Endometrium (tissue), 2 donors: Measurements from ENCODE around the gene WHRN.

Experiments used
- FAIRE-seq: peaks from 2 replicates; lab custom pipeline; 2012; peaks lifted over from hg19 to GRCh38; lab: Jason Lieb, UNC
- donor health status: control.
- donor health status: control.

WHRN gene

DNA sequence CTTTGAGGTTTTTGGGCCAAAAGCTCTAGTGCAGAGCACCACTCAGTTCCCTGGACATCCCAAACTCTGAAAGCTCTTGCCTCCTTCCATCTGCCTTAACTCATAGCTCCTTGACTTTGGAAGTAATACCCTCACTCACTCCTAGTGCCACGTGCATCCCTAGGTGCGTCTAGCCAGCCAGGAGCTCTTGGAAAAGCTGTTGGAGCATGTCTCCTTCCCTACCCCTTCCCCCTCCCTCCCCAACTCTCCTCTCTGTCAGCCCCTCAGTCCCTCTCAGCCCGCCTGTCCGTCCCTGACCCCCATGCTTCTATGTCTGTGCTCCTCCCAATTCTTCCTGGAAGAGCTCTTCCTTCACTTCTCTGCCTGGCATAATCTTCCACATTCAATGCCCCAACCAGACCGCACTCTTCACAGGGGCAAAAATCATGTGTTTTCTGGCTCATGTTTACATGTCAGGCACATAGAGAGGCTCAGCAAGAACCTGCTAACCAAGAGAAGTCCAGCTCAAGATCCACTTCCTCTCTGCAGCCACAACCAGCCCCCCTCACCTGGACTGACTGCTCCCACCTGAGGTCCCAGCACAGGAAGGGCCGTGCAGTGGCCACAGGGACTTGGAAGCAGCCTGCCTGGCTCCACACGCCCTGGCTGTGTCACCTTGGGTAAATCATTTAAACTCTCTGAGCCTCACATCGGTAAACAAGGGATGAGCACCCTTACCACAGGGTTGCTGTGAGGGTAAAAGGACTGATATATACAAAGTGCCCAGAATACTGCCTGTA lies 58.4 kb downstream of the WHRN start:
- FAIRE-seq: no peak

DNA sequence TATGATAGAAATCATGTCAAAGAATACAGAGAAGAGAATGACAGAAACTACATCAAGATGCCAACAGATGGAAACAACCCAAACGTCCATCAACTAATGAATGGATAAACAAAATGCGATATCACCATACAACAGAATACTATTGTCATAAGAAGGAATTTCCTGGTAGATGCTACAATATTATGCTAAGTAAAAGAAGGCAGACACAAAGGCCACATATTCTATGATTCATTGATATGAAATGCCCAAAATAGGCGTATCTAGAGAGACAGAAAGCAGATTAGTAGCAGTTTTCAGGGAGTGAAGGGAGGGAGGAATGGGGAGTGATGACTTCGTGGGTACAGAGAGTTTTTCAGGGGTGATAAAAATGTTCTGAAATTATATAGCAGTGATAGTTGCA lies 59.2 kb downstream of the WHRN start:
- no peak for FAIRE-seq

DNA sequence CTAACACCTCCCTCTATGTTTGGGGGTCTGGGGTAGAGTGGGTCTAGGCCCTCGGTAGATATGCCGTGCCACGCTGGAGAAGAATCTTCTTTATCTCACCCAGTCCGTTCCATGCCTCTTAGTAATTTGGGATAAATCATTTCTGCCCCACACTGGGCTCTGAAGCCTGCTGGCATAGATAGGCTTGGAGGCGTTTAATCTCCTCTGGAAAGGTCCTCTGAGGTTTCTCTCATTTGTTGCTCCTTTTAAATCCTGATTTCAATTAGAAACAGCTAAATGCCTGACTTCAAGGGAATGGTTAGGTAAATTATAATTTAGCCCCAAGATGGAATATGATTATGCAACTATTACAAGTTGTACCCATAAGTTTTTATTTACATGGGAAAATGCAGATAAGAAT lies 59.7 kb downstream of the WHRN start:
- FAIRE-seq: no peak

DNA sequence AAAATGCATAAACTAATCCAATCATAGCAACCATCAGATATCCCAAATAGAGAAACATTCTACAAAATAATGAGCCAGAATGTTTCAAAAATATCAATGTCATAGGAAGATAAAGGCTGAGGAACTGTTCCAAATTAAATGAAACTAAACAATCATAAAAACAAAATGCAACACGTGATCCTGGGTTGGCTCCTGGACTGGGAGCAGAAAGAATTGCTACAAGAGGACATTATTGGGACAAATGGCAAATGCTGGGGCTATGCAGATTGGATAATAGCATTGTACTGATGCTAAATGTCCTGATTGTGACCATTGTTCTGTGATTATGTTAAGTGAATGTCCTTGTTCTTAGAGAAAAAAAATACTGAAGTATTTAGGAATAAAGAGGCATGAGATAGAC lies 63.3 kb downstream of the WHRN start:
- FAIRE-seq: no peak

DNA sequence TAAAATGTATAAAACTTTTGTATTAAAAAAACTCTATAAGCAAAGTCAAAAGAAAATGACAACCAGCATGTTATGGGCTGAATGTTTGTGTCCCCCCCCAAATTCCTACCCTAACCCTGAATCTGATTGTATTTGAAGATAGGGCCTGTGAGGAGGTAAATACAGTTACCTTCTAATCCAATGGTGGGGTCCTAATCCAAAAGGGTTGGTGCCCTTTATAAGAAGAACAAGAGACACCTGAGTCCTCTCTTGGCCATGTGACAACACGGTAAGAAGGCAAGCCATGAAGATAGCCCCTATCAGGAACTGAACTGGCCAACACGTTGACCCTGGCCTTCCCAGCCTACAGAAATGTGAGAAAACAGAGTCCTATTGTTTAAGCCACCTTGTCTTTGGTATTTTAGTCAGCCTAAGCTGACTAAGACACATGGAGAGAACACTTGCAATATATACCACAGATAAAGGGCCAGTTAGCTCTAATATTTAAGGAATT lies 67.8 kb downstream of the WHRN start:
- FAIRE-seq: no peak

DNA sequence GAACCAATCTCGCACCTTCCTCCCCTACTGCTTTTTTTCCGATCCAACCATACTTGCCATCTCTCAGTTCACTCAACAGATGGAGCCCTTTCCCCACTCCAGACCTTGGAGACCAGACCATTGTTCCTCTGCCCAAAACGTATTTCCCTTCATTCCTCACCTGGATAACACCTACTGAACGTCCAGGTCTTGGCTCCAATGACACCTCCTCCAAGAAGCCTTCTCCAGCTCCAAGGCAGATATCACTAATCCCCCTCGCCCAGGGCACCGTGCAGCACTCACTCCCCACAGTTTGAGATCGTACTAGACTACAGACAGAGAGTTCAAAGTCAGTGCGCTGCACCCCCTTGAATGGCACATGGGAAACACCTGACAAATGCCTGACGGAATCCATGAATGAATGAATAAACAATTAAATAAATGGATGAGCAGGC lies 70.4 kb downstream of the WHRN start:
- no peak for FAIRE-seq

DNA sequence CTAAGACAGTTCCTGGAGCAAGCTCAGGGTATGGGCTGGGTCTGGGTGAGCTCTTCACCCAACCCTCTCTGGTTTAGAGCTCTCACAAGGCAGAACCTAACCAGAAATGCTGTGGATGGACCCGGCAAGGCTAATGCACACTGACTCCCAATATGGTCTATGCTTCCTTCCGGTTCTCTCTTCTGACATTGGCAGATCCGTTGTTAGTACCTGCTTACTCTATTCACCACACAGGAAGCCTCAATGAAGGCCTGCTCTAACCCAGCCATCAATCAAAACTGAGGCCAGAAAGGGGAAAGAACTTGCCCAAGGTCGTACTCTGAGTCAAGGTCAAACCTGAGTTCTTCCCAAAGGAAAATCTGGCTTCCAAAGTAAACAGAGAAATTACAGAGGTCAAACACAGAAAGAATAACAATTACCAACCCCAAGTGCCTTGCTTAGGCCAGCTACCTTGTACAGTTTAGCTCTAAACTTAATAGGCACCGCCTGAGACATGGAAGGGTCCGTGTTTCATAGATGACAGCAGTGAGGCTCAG lies 71.5 kb downstream of the WHRN start:
- FAIRE-seq: no peak

DNA sequence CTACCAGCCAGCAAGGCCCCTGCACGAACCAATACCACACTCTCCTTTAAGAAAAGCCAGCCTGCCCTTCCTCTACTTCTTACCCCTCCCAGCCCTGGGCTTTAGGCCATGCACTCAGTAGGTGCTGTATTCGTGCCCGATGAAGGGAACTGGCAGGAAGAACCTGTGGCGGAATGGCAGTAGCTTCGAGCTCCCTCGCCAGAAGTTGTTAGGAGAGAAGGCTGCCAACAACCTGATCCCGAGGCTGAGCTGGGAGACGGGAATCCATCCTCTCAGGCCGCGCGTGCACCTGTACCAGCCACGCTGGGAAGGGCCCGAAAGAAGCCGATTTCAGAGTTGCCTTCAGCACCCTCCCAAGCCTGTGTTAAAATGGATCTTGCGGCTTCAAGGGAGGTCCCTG lies 72.2 kb downstream of the WHRN start:
- no peak for FAIRE-seq

DNA sequence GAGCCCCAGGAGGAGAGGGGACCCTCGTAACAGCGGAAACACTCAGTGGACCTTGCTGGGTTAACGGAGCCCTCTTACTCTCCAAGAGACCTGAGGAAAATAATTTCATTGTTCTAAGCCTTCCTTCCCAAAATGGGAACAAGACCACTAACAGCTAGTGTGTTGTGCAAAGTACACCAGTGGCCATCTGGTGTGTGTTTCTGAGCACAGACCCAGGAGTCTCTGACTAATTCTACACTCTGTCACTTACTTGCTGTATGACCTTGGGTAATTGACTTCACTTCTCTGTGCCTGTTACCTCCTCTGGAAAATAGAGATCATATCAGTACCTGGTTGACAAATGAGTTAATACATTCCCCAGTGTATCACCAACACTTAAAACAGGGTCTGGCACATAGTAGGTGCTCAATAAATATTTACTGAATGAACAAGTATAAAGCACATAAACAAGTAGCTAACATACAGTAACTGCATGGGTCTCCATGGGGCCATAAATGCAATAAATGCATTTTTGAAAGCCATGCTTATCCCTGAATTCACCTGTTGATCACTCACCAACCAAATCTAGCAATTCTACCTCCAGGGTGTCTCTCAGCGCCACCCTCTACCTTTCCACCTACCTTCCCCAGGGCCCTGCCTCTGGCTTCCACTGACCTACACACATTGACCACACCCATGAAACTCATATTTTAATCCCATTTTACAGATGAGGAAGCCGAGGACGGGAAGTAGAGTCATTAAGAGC lies 72.8 kb downstream of the WHRN start:
- no peak for FAIRE-seq

DNA sequence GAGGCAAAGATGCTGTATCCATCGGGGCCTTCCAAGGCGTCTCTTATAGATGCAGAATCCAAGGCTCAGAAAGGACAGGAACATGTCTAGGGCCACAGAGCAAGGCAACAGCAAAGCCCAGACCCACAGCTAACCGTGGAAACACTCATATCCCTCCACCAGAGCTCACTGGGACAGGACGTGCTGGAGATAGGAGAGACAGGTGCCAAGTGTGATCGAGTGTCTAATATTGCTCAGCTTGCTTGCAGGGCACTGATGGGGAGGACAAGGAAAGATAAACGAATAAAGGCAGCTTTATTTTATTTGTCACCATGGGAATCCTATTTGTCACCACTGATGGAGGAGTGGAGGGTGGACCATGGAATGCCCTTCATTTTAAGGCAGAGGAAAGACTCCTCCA lies 73.5 kb downstream of the WHRN start:
- FAIRE-seq: no peak

DNA sequence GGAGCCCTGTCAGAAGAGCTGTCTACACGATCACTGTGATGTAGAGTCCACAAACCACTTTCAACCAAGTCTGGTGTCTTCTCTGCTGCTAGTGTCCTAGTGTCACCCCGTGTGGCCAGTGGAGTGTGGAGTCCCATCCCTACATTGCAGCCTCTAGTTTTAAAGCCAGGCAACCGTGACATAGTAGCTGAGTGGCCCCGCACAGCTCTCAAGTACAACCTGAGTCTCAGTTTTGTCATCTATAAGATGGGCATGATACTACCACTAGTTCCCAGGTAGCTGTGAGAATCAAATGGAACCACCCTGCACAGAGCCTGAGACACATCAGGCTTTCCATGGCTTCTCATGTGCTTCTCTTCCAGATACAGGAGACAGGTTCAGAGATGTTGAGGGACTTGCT lies 74.3 kb downstream of the WHRN start:
- no peak for FAIRE-seq

DNA sequence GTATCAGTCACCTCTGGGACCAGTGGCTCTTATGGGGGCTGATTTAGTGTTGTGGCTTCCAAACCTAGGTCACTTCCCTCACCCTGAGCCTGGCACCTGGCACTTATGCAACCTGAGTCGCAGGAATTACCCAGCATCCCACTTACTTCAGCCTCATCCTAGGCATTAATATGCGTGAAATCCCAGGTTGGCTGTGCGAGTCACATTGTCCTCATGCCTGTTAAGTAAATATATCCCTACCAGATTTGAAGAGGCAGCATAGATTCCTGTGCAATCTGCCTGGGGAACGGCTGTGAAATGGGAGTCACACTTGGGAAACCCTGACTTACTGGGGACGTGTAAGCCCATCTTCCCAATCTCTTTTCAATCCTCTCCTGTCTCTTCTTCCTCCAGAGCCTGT lies 74.8 kb downstream of the WHRN start:
- no peak for FAIRE-seq

DNA sequence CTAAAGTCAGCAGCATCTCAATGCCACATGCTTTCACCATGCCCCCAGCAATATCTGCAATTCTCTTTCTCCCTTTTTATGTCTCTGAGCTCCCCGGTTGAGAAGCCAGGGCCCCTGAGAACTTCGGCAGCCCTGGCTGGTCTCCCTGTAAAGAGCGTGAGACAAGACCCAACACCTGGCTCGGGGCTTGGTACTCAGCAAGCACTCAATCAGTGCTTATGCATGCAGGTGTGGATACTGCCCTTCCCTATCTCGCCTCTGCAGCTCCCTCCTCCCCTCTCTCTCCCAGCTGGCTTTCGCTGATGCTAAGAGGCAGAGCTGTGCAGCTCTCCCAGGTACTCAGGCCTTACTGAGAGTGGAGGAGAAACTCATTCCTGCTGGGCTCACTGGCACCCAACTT lies 75.8 kb downstream of the WHRN start:
- no peak for FAIRE-seq

DNA sequence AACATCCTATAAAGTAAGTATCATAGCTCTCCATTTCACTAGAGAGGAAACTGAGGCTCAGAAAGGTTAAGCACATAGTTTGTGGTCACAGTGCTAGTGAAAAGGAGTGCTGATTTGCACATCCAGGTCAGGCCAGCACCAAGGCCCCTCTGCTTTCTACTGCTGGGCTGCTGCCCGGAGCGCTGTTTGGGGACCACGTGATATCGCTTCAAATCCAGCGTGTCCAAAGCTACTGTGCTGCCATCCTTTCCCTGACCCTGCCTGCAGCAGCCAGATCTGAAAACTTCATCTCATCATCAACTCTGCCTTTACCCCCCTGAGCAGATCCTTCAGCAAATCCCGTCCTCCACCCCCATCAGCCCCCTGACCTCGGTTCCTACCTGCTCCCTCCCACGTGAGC lies 76.8 kb downstream of the WHRN start:
- FAIRE-seq: no peak

DNA sequence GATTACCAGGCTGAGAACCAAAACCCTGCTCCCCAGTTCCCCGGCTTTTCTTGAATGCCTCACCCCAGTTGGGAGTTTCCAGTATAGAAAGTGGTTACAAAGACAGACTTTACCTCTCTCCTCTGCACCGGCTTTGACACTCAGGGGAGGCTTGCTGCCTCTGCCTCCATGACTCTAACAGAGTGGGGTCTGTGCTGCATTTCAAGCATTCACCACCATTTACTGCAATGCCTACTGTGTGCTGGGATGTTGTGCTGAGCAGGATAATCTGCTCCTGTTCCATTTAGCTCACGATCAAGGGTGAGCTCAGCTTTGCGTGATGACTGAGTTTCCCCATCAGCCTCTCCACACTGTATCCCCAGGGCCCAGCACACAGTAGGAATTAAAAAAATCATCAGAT lies 77.6 kb downstream of the WHRN start:
- no peak for FAIRE-seq

DNA sequence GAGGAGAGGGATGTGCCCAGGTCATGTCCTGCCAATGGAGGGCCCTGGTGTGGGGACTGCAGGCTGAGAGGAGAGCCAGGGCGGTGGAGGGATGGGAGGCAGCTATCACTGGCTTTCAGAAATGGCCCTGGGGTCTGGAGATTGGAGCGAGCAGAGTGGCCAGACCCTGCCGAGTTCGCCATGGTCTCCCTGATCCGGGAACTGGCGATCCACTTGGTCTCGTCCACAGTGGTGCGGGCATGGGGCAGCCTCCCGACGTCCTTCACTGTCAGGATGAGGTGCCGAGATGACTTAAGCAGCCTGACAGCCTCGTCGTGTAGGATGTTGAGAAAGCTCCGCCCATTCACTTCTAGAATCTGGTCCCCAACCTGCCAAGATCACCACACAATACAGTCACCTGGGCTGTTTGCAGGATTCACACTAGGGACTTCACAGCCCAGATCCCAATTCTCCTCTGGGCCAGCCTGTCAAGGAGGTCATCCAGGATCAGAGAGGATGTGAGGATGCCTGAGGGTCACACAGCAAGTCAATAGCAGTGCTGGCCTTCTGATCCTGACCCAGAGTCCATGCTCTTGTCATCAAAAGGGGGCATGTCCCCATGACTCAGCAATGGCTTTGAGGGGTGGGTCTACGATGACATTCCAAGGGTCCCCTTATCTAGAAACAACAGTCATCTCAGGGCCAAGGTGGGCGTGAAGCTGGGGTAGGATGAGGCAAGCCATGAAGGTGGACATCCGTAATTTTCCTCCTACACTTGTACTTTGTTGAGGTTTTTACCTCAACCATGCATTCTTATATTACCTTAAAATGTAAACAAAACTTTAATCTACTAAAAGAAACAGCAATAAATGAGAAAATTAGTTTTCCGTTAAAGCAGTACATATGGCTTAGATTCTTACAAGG lies 79.0 kb downstream of the WHRN start:
- no peak for FAIRE-seq

DNA sequence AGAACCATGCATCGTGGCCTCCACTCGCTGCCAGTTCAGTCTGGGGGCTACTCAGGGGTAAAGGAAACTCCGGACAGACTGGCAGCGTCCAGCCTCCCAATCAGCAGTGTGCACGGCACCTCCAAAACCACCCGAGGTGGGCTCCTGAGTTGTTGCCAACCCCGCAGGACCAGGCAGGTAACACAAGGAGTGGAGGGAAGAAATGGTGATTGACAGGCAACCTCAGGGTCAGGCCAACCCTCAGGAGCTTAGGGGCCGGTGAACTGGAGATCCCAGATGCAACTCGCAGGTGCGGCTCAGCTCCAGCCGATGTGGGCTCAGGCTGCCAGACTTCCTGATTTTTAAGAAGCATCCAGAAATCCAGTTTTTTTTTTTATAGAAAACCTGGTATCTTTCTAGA lies 80.1 kb downstream of the WHRN start:
- no peak for FAIRE-seq

DNA sequence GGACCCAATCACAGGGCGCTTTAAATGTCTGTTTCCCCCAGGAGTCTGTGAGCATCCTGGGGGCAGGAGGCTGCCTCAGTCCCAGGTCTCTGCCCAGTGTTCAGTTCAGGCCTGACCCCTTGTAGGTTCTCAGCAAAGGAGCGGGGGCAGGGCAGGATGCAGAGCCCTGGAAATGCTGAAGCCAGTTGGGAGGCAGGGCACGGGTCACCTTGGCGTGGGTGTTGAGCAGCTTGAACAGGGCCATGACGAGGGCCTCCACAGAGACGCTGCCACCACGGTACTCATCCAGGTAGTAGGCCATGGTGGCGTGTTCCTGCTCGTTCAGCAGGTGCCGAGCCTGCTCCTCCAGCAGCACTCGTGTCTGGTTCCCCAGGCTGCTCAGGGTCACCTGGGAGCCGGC lies 81.1 kb downstream of the WHRN start:
- no peak for FAIRE-seq

DNA sequence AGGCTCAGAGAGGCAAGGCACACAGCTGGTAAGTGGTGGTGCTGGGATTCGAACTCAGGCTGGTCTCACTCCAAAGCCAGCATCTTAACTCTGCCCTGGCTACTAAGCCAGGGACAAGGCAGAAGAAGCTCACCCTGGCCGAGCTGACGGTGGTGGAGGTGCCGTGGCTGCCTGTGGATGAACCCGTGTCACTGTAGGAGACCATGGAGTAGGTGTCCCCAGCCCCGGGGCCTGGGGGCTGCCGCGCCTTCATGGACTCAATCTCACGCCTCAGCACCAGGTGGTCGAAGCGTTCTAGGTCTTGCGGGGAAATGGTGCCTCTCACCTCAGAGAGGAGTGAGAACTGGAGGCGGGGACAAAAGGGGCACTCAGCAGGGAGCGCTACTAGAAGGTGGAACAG lies 82.1 kb downstream of the WHRN start:
- no peak for FAIRE-seq

DNA sequence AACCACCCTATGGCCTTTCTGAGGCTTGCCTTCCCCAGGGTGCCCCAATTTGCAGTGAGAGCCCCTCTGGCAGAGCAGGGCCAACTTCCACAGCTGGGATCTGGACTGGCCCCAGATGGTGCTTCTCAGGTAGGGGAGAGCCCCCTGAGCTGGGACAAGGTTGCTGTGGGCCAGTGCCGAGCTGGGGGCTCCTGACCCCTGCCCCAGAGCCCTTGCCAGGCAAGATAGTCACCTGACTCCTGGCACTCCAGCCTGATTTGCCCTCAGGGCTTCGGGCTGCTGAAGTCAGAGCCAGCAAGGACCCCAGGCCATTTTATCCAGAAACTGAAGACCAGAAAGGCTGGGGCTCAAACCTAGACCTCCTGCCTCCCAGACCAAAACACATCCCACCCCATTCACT lies 84.1 kb downstream of the WHRN start:
- no peak for FAIRE-seq

DNA sequence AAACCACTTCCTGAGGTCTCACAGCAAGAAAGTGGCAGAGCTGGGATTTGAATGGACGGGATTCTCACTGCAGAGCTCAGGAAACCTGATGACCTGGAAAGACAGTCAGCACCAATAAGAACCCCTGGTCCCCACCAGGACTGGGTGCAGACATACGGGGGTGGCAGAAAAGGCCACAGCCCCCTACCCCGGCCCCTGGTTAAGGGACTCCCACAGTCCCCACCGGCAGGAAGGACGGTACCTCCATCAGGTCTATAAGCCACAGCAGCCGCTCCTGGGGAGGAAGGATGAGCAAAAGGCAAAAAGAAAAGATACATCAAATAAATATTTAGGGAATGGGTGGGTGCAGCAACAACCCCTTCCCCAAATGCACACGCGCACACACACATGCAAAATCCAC lies 85.5 kb downstream of the WHRN start:
- FAIRE-seq: no peak

DNA sequence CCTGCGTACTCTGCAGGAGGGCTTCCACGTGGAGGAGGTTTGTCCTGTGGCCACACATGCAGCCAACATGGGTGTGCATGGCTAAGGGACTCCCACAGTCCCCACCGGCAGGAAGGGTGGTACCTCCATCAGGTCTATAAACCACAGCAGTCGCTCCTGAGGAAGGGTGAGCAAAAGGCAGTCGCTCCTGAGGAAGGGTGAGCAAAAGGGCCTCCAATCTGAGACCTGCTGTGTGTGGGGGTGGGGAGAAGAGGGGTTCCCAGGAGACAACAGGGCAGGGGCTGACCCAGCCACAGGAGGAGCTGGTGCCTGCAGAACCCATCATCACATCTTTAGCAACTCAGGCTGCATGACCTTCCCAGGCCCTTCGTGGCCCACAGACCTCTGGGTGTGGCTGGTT lies 87.2 kb downstream of the WHRN start:
- no peak for FAIRE-seq
